ENCODE results near the gene DOCK4. TPM values are rescaled to one million over a fixed set of nuclear protein-coding genes. Genes with fewer than 3 reads are reported as not detected.
A peak's percentile ranks its signal among the peaks of the same experiment; 100 is the strongest.

DOCK4 gene
- total RNA-seq, 1 experiment from 2014 or later, result 4.9 TPM

DNA sequence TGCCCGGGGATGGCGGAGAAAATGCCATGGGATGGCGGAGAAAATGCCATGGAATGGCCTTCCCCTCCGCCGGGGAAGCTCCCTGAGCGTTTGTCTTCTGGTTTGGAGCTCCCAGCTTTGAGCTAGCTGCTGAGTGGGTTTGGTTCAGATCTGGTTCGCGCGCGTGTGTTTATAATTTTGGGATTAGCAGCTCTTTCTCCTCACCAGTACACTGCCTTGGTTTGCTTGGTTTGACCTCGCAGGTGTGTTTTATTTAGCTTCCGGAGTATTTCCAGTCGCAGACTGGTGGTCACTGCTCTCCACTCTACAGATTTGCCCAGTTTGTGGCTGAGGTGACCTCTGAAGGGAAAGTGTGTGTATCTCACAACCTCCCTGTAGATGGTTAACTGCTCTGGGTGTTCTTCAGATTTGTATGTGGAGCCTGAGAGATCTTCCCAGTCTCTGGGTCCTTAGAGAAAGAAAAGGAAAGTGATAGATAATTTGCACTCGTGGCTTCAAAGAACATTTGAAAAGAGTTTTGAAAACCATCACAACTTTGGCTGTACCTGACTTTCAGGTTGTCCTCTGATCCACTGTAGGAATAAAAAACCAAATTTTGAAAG, 893 bp upstream of the DOCK4 start:
- no peak for DNase-seq
- Mint-ChIP-seq H3K27me3 (ENCODE audit: low read depth) (peaks cover 23% of the 10 kb centered on the region), H3K4me1 (peaks cover 35 to 39% of the 10 kb centered on the region in 2 experiments), H3K9me3 (no peaks in the 10 kb centered on the region; a peak in 1 of 5 replicates), H3K27ac (peak overlapping the region; percentile 61 to 89 (median 86)), H3K4me3 (peak overlapping the region; percentile 95), H3K36me3 (ENCODE audit: insufficient read depth in 1 of 3, low read depth in 3 of 3) (no peaks in the 10 kb centered on the region; a peak in 1 of 7 replicates)
- peak overlapping the region; percentile 9 for H3K18ac ChIP-seq (ENCODE audit: insufficient read length, low read depth, low read length)
- no peak overlapping the region for H3K56ac ChIP-seq (ENCODE audit: insufficient read length, low read depth, low read length)
- H3T11ph ChIP-seq (ENCODE audit: low read length), result no peak overlapping the region
- H2BK120ac ChIP-seq (ENCODE audit: low read depth, low read length, poor library complexity, severe bottlenecking), result no peak overlapping the region
- no peak overlapping the region for H4K8ac ChIP-seq (replicated peaks; ENCODE audit: insufficient read length, low read depth, low read length)
- WGBS (ENCODE audit: extremely low coverage, insufficient read length, low lambda C conversion rate), result no CpG with 5 or more reads among the region's 14 CpGs
- H2AK5ac ChIP-seq (ENCODE audit: insufficient read length, low read length), result no peak overlapping the region
- H2BK20ac ChIP-seq (ENCODE audit: low read depth, low read length, poor library complexity, severe bottlenecking), result no peak overlapping the region
- H3K27ac ChIP-seq (ENCODE audit: insufficient read length, low read depth, low read length), result no peak overlapping the region
- no peak overlapping the region for H2BK15ac ChIP-seq (ENCODE audit: low read depth, low read length)
- peaks cover 28% of the 10 kb centered on the region for H3K23me2 ChIP-seq (ENCODE audit: insufficient read length, low read depth, low read length, poor library complexity, severe bottlenecking)
- H4K91ac ChIP-seq (ENCODE audit: insufficient read length, low read depth, low read length), result no peak overlapping the region
- peak overlapping the region; percentile 58 for H3K9ac ChIP-seq (ENCODE audit: extremely low read depth, insufficient read length, low read length)
- peaks cover 19% of the 10 kb centered on the region; the same call in 1 of the 2 replicates for H3K79me2 ChIP-seq (ENCODE audit: insufficient read depth, low read length)
- no peaks in the 10 kb centered on the region for H3K27me3 ChIP-seq (ENCODE audit: insufficient read depth, low read length)
- no peak overlapping the region for H2AFZ ChIP-seq (ENCODE audit: low read length)
- no peak overlapping the region for H2BK5ac ChIP-seq (ENCODE audit: insufficient read length, low read length)
- H2BK12ac ChIP-seq (ENCODE audit: insufficient read length, low read depth, low read length), result no peak overlapping the region
- H3K4me1 ChIP-seq (ENCODE audit: insufficient read depth, low read length), result no peaks in the 10 kb centered on the region; the same call in 1 of the 2 replicates
- no peaks in the 10 kb centered on the region for H3K79me1 ChIP-seq (ENCODE audit: insufficient read depth, low read depth, low read length, poor library complexity, severe bottlenecking)
- TF ChIP-seq, protein P1, sequence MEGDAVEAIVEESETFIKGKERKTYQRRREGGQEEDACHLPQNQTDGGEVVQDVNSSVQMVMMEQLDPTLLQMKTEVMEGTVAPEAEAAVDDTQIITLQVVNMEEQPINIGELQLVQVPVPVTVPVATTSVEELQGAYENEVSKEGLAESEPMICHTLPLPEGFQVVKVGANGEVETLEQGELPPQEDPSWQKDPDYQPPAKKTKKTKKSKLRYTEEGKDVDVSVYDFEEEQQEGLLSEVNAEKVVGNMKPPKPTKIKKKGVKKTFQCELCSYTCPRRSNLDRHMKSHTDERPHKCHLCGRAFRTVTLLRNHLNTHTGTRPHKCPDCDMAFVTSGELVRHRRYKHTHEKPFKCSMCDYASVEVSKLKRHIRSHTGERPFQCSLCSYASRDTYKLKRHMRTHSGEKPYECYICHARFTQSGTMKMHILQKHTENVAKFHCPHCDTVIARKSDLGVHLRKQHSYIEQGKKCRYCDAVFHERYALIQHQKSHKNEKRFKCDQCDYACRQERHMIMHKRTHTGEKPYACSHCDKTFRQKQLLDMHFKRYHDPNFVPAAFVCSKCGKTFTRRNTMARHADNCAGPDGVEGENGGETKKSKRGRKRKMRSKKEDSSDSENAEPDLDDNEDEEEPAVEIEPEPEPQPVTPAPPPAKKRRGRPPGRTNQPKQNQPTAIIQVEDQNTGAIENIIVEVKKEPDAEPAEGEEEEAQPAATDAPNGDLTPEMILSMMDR (conservative IDR thresholded peaks at IDR 0.05), result no peak
- H3K9me3 ChIP-seq (ENCODE audit: control insufficient read depth, low read depth, low read length), result no peaks in the 10 kb centered on the region
- H4K20me1 ChIP-seq (ENCODE audit: control insufficient read depth, insufficient read depth, insufficient read length), result no peaks in the 10 kb centered on the region
- no peak overlapping the region for H4K5ac ChIP-seq (ENCODE audit: insufficient read length, low read depth, low read length)
- H3K4ac ChIP-seq (ENCODE audit: low read depth, low read length), result no peak overlapping the region
- H3K4me2 ChIP-seq (ENCODE audit: insufficient read depth, insufficient read length, low read length), result peak overlapping the region; percentile 84
- H3K23ac ChIP-seq (ENCODE audit: insufficient read length, low read depth, low read length), result no peak overlapping the region
- H3K14ac ChIP-seq (ENCODE audit: insufficient read depth, low read length), result peak overlapping the region; percentile 76
